GM12872 (cell line): ENCODE results near the gene FGF8.

Experiments
- TF ChIP-seq, protein P1 (sequence below): IDR thresholded peaks from 3 replicates; pipeline ENCODE4 v1.5.1; 2011; ENCODE audit warnings: low read depth, mild to moderate bottlenecking, low read length, moderate library complexity; ENCODE audit not compliant: insufficient read depth

FGF8 gene

GRCh38 chr10:101816376-101816775 is 40.5 kb upstream of the FGF8 start:
- TF ChIP-seq, protein P1, sequence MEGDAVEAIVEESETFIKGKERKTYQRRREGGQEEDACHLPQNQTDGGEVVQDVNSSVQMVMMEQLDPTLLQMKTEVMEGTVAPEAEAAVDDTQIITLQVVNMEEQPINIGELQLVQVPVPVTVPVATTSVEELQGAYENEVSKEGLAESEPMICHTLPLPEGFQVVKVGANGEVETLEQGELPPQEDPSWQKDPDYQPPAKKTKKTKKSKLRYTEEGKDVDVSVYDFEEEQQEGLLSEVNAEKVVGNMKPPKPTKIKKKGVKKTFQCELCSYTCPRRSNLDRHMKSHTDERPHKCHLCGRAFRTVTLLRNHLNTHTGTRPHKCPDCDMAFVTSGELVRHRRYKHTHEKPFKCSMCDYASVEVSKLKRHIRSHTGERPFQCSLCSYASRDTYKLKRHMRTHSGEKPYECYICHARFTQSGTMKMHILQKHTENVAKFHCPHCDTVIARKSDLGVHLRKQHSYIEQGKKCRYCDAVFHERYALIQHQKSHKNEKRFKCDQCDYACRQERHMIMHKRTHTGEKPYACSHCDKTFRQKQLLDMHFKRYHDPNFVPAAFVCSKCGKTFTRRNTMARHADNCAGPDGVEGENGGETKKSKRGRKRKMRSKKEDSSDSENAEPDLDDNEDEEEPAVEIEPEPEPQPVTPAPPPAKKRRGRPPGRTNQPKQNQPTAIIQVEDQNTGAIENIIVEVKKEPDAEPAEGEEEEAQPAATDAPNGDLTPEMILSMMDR: no peak

DNA sequence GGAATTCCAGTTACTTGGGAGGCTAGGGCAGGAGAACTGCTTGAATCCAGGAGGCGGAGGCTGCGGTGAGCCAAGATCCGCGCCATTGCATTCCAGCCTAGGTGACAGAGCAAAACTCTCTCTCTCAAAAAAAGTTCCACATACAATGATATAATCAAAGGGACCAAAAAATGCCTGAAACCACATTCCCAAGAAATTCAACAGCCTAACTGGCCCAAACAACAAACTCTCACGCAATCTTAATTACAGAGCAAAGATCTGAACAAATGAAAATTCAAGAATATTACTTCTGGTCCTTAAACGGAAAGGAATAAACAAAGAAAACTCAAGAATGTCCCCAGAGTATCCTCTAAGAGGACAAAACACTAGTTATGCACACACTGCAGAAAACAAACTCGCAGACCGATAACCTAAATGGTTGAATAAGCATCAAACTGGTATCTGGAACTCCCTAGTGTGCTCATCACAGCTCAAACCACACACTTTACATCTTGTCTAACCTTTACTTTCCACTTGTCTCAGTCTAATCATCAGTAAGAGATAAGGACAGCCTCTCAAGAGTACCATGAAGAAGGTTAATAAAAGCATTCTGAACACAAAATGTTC is 38.7 kb upstream of the FGF8 start:
- TF ChIP-seq, protein P1: no peak

- TF ChIP-seq, protein P1: no peak
Measured at GRCh38 chr10:101812606-101813005, 36.7 kb upstream of the FGF8 start.

- TF ChIP-seq, protein P1: no peak
Measured at GRCh38 chr10:101807158-101807557, 31.2 kb upstream of the FGF8 start.

- TF ChIP-seq, protein P1: no peak
Measured at GRCh38 chr10:101803511-101803910, 27.6 kb upstream of the FGF8 start.

- TF ChIP-seq, protein P1: no peak
Measured at GRCh38 chr10:101797403-101798059, 21.6 kb upstream of the FGF8 start.

DNA sequence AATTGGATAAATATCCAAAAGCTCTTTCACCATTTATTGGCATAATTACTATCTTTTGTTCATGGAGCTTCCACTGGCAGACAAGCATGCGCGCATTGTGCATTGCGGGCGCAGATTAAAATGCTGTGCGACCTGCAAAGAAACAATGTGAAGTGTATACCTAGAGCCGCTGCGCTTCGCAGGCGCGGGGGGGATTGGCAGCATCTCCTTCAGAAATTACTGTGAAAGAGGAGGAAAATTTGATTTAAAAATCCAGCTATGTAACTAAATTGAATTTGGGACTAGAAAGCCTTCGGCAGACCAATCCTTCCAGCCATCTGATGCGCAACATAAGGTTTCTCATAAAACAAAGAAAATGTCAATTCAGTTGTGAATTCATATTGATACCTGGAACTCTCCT is 17.6 kb upstream of the FGF8 start:
- TF ChIP-seq, protein P1: no peak

GRCh38 chr10:101789686-101790085 is 13.8 kb upstream of the FGF8 start:
- TF ChIP-seq, protein P1: no peak
